Measurements from ENCODE around the gene NR1H3. TPM values are rescaled to one million over a fixed set of nuclear protein-coding genes. Genes with fewer than 3 reads are reported as not detected.

The NR1H3 gene
- total and polyA plus RNA-seq, 3 experiments from 2014 or later: 3.7 to 13.6 (median 9.6) TPM

DNA sequence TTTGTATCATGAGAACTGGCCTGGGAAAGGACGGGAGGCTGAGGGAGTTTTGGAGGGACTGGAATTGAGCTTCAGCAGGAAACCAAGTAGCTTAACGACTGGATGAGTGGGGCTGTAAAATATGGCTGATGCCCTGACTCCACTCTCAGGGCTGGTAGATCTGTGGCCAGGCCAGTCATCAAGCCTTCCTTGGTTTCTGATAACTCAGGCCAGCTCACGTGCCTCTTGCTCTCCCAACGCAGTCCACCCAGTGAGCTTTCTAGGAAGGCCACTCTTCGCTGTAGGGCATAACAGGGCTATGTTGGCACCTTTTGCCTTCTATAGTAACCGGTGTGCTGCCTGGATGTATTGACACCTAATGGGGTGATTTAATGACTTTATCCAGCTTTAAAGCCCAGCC lies 6.3 kb downstream of the NR1H3 start:
- H3K4me1 Mint-ChIP-seq: peaks cover 15 to 33% (median 19%) of the 10 kb centered on the region in 3 donors
- POLR2A ChIA-PET: interaction anchor here (1.5 kb wide), 1 partner anchor 49 kb away, joined by 3 read pairs; no protein-coding TSS in a partner anchor

DNA sequence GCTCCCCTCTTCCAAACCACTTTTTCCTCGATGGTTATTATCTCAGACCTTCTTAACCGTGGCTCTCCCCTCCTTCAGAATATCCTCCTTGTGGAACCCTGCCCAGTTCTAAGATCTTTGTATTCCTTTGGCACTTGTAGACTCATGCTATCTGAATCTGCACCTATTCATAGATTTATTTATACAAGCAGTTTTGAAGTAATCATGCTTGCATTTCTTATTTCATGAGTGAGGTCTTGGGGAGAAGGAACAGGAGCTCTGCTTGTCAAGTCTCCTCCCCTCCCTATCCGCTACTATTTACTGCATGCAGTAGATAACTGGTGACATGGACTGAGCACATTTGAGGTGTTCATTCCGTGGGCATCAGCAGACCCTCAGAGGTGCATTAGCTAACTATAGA lies 6.7 kb downstream of the NR1H3 start:
- H3K36me3 ChIP-seq (ENCODE audit: insufficient read depth, low read length): no peaks in the 10 kb centered on the region
- no peak overlapping the region for H3K27ac ChIP-seq (ENCODE audit: low read depth, low read length)
- ChIA-PET CTCF (interaction anchor here (1.6 to 3.0 kb wide), 2 partner anchors 16 to 87 kb away, joined by 5 to 12 read pairs; partner anchors contain the start of genes ACP2 and ARFGAP2), POLR2A (interaction anchor here (1.5 kb wide), 1 partner anchor 49 kb away, joined by 3 read pairs; no protein-coding TSS in a partner anchor)
- no peak overlapping the region for H3K4me3 ChIP-seq (ENCODE audit: low read length)
- no peak for DNase-seq
- peak overlapping the region in 1 of 7 donors; percentile 29 for H3K4me3 Mint-ChIP-seq
- no peaks in the 10 kb centered on the region for H3K9me3 ChIP-seq (ENCODE audit: low read length)
- H3K27ac Mint-ChIP-seq: peak overlapping the region in 2 of 8 donors; percentile 12 to 44
- peaks cover 0 to 3% (median 0%) of the 10 kb centered on the region in 3 donors for H3K36me3 Mint-ChIP-seq
- no peaks in the 10 kb centered on the region for H3K27me3 Mint-ChIP-seq
- no peaks in the 10 kb centered on the region for H3K9me3 Mint-ChIP-seq
- peaks cover 18% of the 10 kb centered on the region for H3K4me1 ChIP-seq (ENCODE audit: insufficient read depth, low read length)
- no peaks in the 10 kb centered on the region for H3K27me3 ChIP-seq (ENCODE audit: insufficient read depth, low read length, poor library complexity, severe bottlenecking)
- peaks cover 17 to 30% (median 20%) of the 10 kb centered on the region in 3 donors for H3K4me1 Mint-ChIP-seq

More for the DNA sequence above, 6.3 kb downstream of the NR1H3 start:
- Mint-ChIP-seq H3K36me3 (peaks cover 0 to 2% (median 0%) of the 10 kb centered on the region in 3 donors), H3K9me3 (no peaks in the 10 kb centered on the region), H3K4me3 (peak overlapping the region in 1 of 7 donors; percentile 42), H3K27me3 (no peaks in the 10 kb centered on the region), H3K27ac (peak overlapping the region in 1 of 8 donors; percentile 12)
- no peak for DNase-seq
- Histone ChIP-seq H3K4me3 (ENCODE audit: low read length) (no peak overlapping the region), H3K36me3 (ENCODE audit: insufficient read depth, low read length) (no peaks in the 10 kb centered on the region), H3K27ac (ENCODE audit: low read depth, low read length) (no peak overlapping the region), H3K27me3 (ENCODE audit: insufficient read depth, low read length, poor library complexity, severe bottlenecking) (no peaks in the 10 kb centered on the region), H3K9me3 (ENCODE audit: low read length) (no peaks in the 10 kb centered on the region), H3K4me1 (ENCODE audit: insufficient read depth, low read length) (peaks cover 21% of the 10 kb centered on the region)
- CTCF ChIA-PET: interaction anchor here (1.6 to 3.0 kb wide), 2 partner anchors 15 to 87 kb away, joined by 5 to 12 read pairs; partner anchors contain the start of genes ACP2 and ARFGAP2

DNA sequence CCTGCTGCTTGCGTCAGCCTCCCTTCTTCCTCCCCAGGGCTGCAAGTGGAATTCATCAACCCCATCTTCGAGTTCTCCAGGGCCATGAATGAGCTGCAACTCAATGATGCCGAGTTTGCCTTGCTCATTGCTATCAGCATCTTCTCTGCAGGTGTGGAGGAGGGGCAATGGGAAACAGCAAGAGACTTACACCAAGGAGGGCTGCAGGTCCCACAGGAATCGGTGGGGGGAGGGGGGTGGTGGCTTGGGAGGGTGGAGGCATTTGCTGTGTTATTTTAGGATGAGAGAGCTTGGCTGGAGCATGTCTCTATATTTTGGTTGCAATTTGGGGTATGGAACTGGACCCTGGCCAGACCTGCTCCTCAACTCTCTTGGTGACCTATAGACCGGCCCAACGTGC lies 10.1 kb downstream of the NR1H3 start:
- peaks cover 0 to 9% (median 0%) of the 10 kb centered on the region in 3 donors for H3K36me3 Mint-ChIP-seq

DNA sequence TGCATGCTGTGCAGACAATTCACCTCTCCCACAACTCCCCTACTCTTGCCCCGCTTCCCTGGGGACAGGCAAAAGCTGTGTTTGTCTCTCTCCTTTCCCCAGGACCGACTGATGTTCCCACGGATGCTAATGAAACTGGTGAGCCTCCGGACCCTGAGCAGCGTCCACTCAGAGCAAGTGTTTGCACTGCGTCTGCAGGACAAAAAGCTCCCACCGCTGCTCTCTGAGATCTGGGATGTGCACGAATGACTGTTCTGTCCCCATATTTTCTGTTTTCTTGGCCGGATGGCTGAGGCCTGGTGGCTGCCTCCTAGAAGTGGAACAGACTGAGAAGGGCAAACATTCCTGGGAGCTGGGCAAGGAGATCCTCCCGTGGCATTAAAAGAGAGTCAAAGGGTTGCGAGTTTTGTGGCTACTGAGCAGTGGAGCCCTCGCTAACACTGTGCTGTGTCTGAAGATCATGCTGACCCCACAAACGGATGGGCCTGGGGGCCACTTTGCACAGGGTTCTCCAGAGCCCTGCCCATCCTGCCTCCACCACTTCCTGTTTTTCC lies 10.7 kb downstream of the NR1H3 start:
- peaks cover 0 to 12% (median 0%) of the 10 kb centered on the region in 3 donors for H3K36me3 Mint-ChIP-seq
- no peaks in the 10 kb centered on the region for H3K36me3 ChIP-seq (ENCODE audit: insufficient read depth, low read length)
- ChIA-PET CTCF (interaction anchor here (1.0 to 1.4 kb wide), 3 partner anchors 11 to 106 kb away, joined by 3 to 4 read pairs (median 3); partner anchors contain the start of gene NR1H3), POLR2A (interaction anchor here (1.4 kb wide), 2 partner anchors 20 to 54 kb away, joined by 4 to 7 read pairs; partner anchors contain the start of genes ACP2 and DDB2)
- no peaks in the 10 kb centered on the region for H3K27me3 ChIP-seq (ENCODE audit: insufficient read depth, low read length, poor library complexity, severe bottlenecking)
- H3K9me3 ChIP-seq (ENCODE audit: low read length): no peaks in the 10 kb centered on the region
- no peaks in the 10 kb centered on the region for H3K27me3 Mint-ChIP-seq
- H3K27ac Mint-ChIP-seq: peak overlapping the region; percentile 79 to 98 (median 93)
- H3K4me3 Mint-ChIP-seq: peak overlapping the region; percentile 78 to 95 (median 89)
- H3K9me3 Mint-ChIP-seq: no peaks in the 10 kb centered on the region
- H3K4me3 ChIP-seq (ENCODE audit: low read length): peak overlapping the region; percentile 66
- peaks cover 34% of the 10 kb centered on the region for H3K4me1 ChIP-seq (ENCODE audit: insufficient read depth, low read length)
- peak overlapping the region; percentile 83 for H3K27ac ChIP-seq (ENCODE audit: low read depth, low read length)
- peaks cover 43 to 56% (median 47%) of the 10 kb centered on the region in 3 donors for H3K4me1 Mint-ChIP-seq
- DNase-seq: no peak

More for the DNA sequence above, 10.1 kb downstream of the NR1H3 start:
- H3K9me3 ChIP-seq (ENCODE audit: low read length): no peaks in the 10 kb centered on the region
- DNase-seq: no peak
- POLR2A ChIA-PET: interaction anchor here (1.4 kb wide), 2 partner anchors 19 to 53 kb away, joined by 4 to 7 read pairs; partner anchors contain the start of genes ACP2 and DDB2
- peak overlapping the region in 7 of 8 donors; percentile 58 to 97 (median 92) for H3K27ac Mint-ChIP-seq
- H3K36me3 ChIP-seq (ENCODE audit: insufficient read depth, low read length): no peaks in the 10 kb centered on the region
- H3K4me1 ChIP-seq (ENCODE audit: insufficient read depth, low read length): peaks cover 32% of the 10 kb centered on the region
- no peaks in the 10 kb centered on the region for H3K27me3 Mint-ChIP-seq
- H3K27me3 ChIP-seq (ENCODE audit: insufficient read depth, low read length, poor library complexity, severe bottlenecking): no peaks in the 10 kb centered on the region
- peak overlapping the region; percentile 83 for H3K27ac ChIP-seq (ENCODE audit: low read depth, low read length)
- peaks cover 40 to 52% (median 43%) of the 10 kb centered on the region in 3 donors for H3K4me1 Mint-ChIP-seq
- no peaks in the 10 kb centered on the region for H3K9me3 Mint-ChIP-seq
- no peak overlapping the region for H3K4me3 ChIP-seq (ENCODE audit: low read length)
- CTCF ChIA-PET: interaction anchor here (1.2 to 1.6 kb wide), 3 partner anchors 11 to 106 kb away, joined by 3 to 4 read pairs (median 3); partner anchors contain the start of gene NR1H3
- peak overlapping the region; percentile 78 to 93 (median 88) for H3K4me3 Mint-ChIP-seq

- H3K36me3 Mint-ChIP-seq: peaks cover 0 to 19% (median 0%) of the 10 kb centered on the region in 3 donors
- Histone ChIP-seq H3K36me3 (ENCODE audit: insufficient read depth, low read length) (peaks cover 6% of the 10 kb centered on the region), H3K27ac (ENCODE audit: low read depth, low read length) (peak overlapping the region; percentile 83), H3K27me3 (ENCODE audit: insufficient read depth, low read length, poor library complexity, severe bottlenecking) (no peaks in the 10 kb centered on the region), H3K9me3 (ENCODE audit: low read length) (no peaks in the 10 kb centered on the region), H3K4me3 (ENCODE audit: low read length) (peak overlapping the region; percentile 66), H3K4me1 (ENCODE audit: insufficient read depth, low read length) (peaks cover 34% of the 10 kb centered on the region)
- H3K27ac Mint-ChIP-seq: peak overlapping the region; percentile 79 to 98 (median 93)
- H3K4me1 Mint-ChIP-seq: peaks cover 48 to 62% (median 54%) of the 10 kb centered on the region in 3 donors
- ChIA-PET POLR2A (interaction anchor here (1.4 kb wide), 2 partner anchors 21 to 55 kb away, joined by 4 to 7 read pairs; partner anchors contain the start of genes ACP2 and DDB2), CTCF (interaction anchor here (0.6 to 2.4 kb wide), 4 partner anchors 10 to 105 kb away, joined by 3 to 8 read pairs (median 3); no protein-coding TSS in a partner anchor)
- peak overlapping the region; percentile 78 to 95 (median 89) for H3K4me3 Mint-ChIP-seq
- no peaks in the 10 kb centered on the region for H3K27me3 Mint-ChIP-seq
- H3K9me3 Mint-ChIP-seq: no peaks in the 10 kb centered on the region
- peak; percentile 74 to 90 (median 83) for DNase-seq
Measured at GRCh38 chr11:47269002-47269828, 11.4 kb downstream of the NR1H3 start.

- Mint-ChIP-seq H3K9me3 (no peaks in the 10 kb centered on the region), H3K27ac (peak within 1 kb of the TSS; percentile 79 to 98 (median 93)), H3K4me3 (peak within 1 kb of the TSS; percentile 78 to 95 (median 89)), H3K36me3 (peaks cover 0 to 26% (median 4%) of the 10 kb centered on the region in 3 donors), H3K27me3 (no peaks in the 10 kb centered on the region), H3K4me1 (peaks cover 52 to 63% (median 58%) of the 10 kb centered on the region in 3 donors)
- H3K4me3 ChIP-seq (ENCODE audit: low read length): peak within 1 kb of the TSS; percentile 66
- H3K27me3 ChIP-seq (ENCODE audit: insufficient read depth, low read length, poor library complexity, severe bottlenecking): no peaks in the 10 kb centered on the region
- H3K36me3 ChIP-seq (ENCODE audit: insufficient read depth, low read length): peaks cover 12% of the 10 kb centered on the region
- peak; percentile 87 to 94 (median 91) for DNase-seq
- CTCF ChIA-PET: interaction anchor here (0.6 to 2.4 kb wide), 2 partner anchors 10 to 92 kb away, joined by 3 to 8 read pairs; no protein-coding TSS in a partner anchor
- H3K9me3 ChIP-seq (ENCODE audit: low read length): no peaks in the 10 kb centered on the region
- peaks cover 34% of the 10 kb centered on the region for H3K4me1 ChIP-seq (ENCODE audit: insufficient read depth, low read length)
- H3K27ac ChIP-seq (ENCODE audit: low read depth, low read length): peak within 1 kb of the TSS; percentile 83
- POLR2A ChIA-PET: interaction anchor here (1.4 to 1.5 kb wide), 2 partner anchors 21 to 92 kb away, joined by 7 to 8 read pairs; partner anchors contain the start of genes ACP2 and ARFGAP2
Measured at GRCh38 chr11:47269829-47270305, 12.1 kb downstream of the NR1H3 start, which contains the start of gene MADD. TSS of gene MADD (plus strand) at chr11:47270133.

Measured in CD8-positive, alpha-beta memory T cell (primary cell).